Inflammatory macrophage treated with lipopolysaccharide for 1 hour (primary cell): ENCODE results near the gene DAZL.

Experiments
- DNase-seq, 2 donors: peaks; one replicate each; pipeline ENCODE4 v3.0.0-alpha.2; 2020 to 2022

DAZL gene

GRCh38 chr3:16538507-16538906 lies 66.7 kb downstream of the DAZL start:
- DNase-seq = peak; percentile 39 to 84

- no peak for DNase-seq
Measured at GRCh38 chr3:16536996-16537395, 68.2 kb downstream of the DAZL start.
